Thymus (tissue), 11 donors: ENCODE results near the gene NEUROD2. TPM values are rescaled to one million over a fixed set of nuclear protein-coding genes. Genes with fewer than 3 reads are reported as not detected.

Experiments
- DNase-seq, 9 donors: peaks; one replicate each; pipeline ENCODE4 v3.0.0-alpha.2; 2013; ENCODE audit warnings: low spot score in 9 of 9, low read depth in 6 of 9, missing footprints in 1 of 9
- H3K27ac ChIP-seq, 2 donors: one replicate each; pipeline ENCODE4 v1.5.1; 2013; ENCODE audit warnings: control low read depth in 1 of 2, low read depth in 1 of 2, low read length in 1 of 2, mild to moderate bottlenecking in 1 of 2, moderate library complexity in 1 of 2
- H3K27me3 ChIP-seq, 2 donors: one replicate each; pipeline ENCODE4 v1.5.1; 2013; ENCODE audit warnings: low read length in 1 of 2; ENCODE audit not compliant: control insufficient read depth in 2 of 2, insufficient read depth in 1 of 2
- H3K36me3 ChIP-seq, 2 donors: one replicate each; pipeline ENCODE4 v1.5.1; 2013; ENCODE audit warnings: low read length in 1 of 2, mild to moderate bottlenecking in 1 of 2, moderate library complexity in 1 of 2; ENCODE audit not compliant: control insufficient read depth in 2 of 2, insufficient read depth in 2 of 2
- H3K4me1 ChIP-seq, 2 donors: one replicate each; pipeline ENCODE4 v1.5.1; 2013; ENCODE audit warnings: low read length in 2 of 2; ENCODE audit not compliant: control insufficient read depth in 2 of 2, insufficient read depth in 2 of 2
- H3K4me3 ChIP-seq, 2 donors: one replicate each; pipeline ENCODE4 v1.5.1; 2013; ENCODE audit warnings: low read length in 2 of 2, control low read depth in 1 of 2, mild to moderate bottlenecking in 1 of 2
- H3K9me3 ChIP-seq, 2 donors: one replicate each; pipeline ENCODE4 v1.5.1; 2013; ENCODE audit warnings: low read length in 1 of 2, mild to moderate bottlenecking in 1 of 2; ENCODE audit not compliant: control insufficient read depth in 2 of 2, insufficient read depth in 1 of 2
- WGBS: extraction: QIAGEN DNeasy Blood & Tissue Kit; methylation state at CpG from one replicate; pipeline ENCODE4 v1.1.7; 2013; 5-methylcytosine and 5-hydroxymethylcytosine counted together
- polyA plus RNA-seq: library from polyadenylated mRNA; stranded (reverse); fragments of 200-250 nt; gene quantifications from one replicate; pipeline ENCODE4 v1.2.3, GENCODE V29; 2013
- total RNA-seq: library from RNA; stranded (reverse); fragments of 120-200 nt; gene quantifications from one replicate; pipeline ENCODE4 v1.2.4, GENCODE V29; 2013
- donor health status: healthy.

The NEUROD2 gene
- total and polyA plus RNA-seq, 2 donors, result 0.14 TPM; not detected in 1

- under 1% methylated on average over 69 of the region's 69 CpGs for WGBS
- Histone ChIP-seq H3K36me3 (peaks cover 0 to 3% of the 10 kb centered on the region in 2 donors), H3K4me1 (peaks cover 24 to 75% of the 10 kb centered on the region in 2 donors), H3K4me3 (peak within 1 kb of the TSS; percentile 88 to 92), H3K27ac (peak within 1 kb of the TSS; percentile 76 to 96), H3K9me3 (peaks cover 0 to 2% of the 10 kb centered on the region in 2 donors), H3K27me3 (peaks cover 0 to 2% of the 10 kb centered on the region in 2 donors)
- peak; percentile 65 to 94 (median 80) for DNase-seq
Observed at GRCh38 chr17:39636927-39637736, 29.4 kb upstream of the NEUROD2 start, which contains the start of gene STARD3. STARD3 (plus strand) TSS chr17:39637144; CDS start chr17:39653532, 16,388 bp downstream.

GRCh38 chr17:39636587-39636926 lies 28.8 kb upstream of the NEUROD2 start:
- peaks cover 0 to 3% of the 10 kb centered on the region in 2 donors for H3K36me3 ChIP-seq
- peaks cover 0 to 5% of the 10 kb centered on the region in 2 donors for H3K27me3 ChIP-seq
- DNase-seq, result no peak
- 27% methylated on average over 6 of the region's 6 CpGs for WGBS
- H3K9me3 ChIP-seq, result peaks cover 0 to 2% of the 10 kb centered on the region in 2 donors
- H3K27ac ChIP-seq, result peak overlapping the region; percentile 76 to 89
- peaks cover 27 to 80% of the 10 kb centered on the region in 2 donors for H3K4me1 ChIP-seq
- peak overlapping the region; percentile 88 to 92 for H3K4me3 ChIP-seq

GRCh38 chr17:39635614-39636176 lies 28.0 kb upstream of the NEUROD2 start:
- H3K27me3 ChIP-seq, result peaks cover 0 to 8% of the 10 kb centered on the region in 2 donors
- H3K9me3 ChIP-seq, result peaks cover 0 to 2% of the 10 kb centered on the region in 2 donors
- H3K36me3 ChIP-seq, result peaks cover 0 to 3% of the 10 kb centered on the region in 2 donors
- no peak overlapping the region for H3K4me3 ChIP-seq
- H3K4me1 ChIP-seq, result peaks cover 28 to 81% of the 10 kb centered on the region in 2 donors
- DNase-seq, result no peak
- WGBS, result 95% methylated on average over 8 of the region's 8 CpGs
- no peak overlapping the region for H3K27ac ChIP-seq

GRCh38 chr17:39634384-39634871 lies 26.7 kb upstream of the NEUROD2 start:
- peaks cover 28 to 68% of the 10 kb centered on the region in 2 donors for H3K4me1 ChIP-seq
- no peak overlapping the region for H3K27ac ChIP-seq
- peak in 3 of 9 donors; percentile 26 to 63 (median 49) for DNase-seq
- H3K27me3 ChIP-seq, result peaks cover 0 to 19% of the 10 kb centered on the region in 2 donors
- WGBS, result 53% methylated on average over 2 of the region's 2 CpGs
- peaks cover 0 to 2% of the 10 kb centered on the region in 2 donors for H3K9me3 ChIP-seq
- no peaks in the 10 kb centered on the region for H3K36me3 ChIP-seq
- H3K4me3 ChIP-seq, result no peak overlapping the region

GRCh38 chr17:39633570-39634183 lies 26.0 kb upstream of the NEUROD2 start:
- DNase-seq, result no peak
- H3K36me3 ChIP-seq, result no peaks in the 10 kb centered on the region
- no peak overlapping the region for H3K4me3 ChIP-seq
- H3K27me3 ChIP-seq, result peaks cover 4 to 27% of the 10 kb centered on the region in 2 donors
- WGBS, result 93% methylated on average over 8 of the region's 8 CpGs
- H3K27ac ChIP-seq, result no peak overlapping the region
- peaks cover 0 to 2% of the 10 kb centered on the region in 2 donors for H3K9me3 ChIP-seq
- peaks cover 25 to 60% of the 10 kb centered on the region in 2 donors for H3K4me1 ChIP-seq

GRCh38 chr17:39632153-39632941 lies 24.6 kb upstream of the NEUROD2 start:
- H3K4me1 ChIP-seq, result peaks cover 14 to 49% of the 10 kb centered on the region in 2 donors
- H3K27ac ChIP-seq, result no peak overlapping the region
- peaks cover 0 to 5% of the 10 kb centered on the region in 2 donors for H3K9me3 ChIP-seq
- no peak overlapping the region for H3K4me3 ChIP-seq
- no peaks in the 10 kb centered on the region for H3K36me3 ChIP-seq
- WGBS, result 48% methylated on average over 13 of the region's 13 CpGs
- peak in 4 of 9 donors; percentile 32 to 74 (median 48) for DNase-seq
- H3K27me3 ChIP-seq, result peaks cover 13 to 40% of the 10 kb centered on the region in 2 donors

GRCh38 chr17:39631403-39631802 lies 23.7 kb upstream of the NEUROD2 start:
- peaks cover 0 to 8% of the 10 kb centered on the region in 2 donors for H3K9me3 ChIP-seq
- DNase-seq, result no peak
- no peak overlapping the region for H3K27ac ChIP-seq
- peaks cover 11 to 50% of the 10 kb centered on the region in 2 donors for H3K4me1 ChIP-seq
- WGBS, result 38% methylated on average over 6 of the region's 6 CpGs
- H3K4me3 ChIP-seq, result no peak overlapping the region
- peaks cover 21 to 49% of the 10 kb centered on the region in 2 donors for H3K27me3 ChIP-seq
- no peaks in the 10 kb centered on the region for H3K36me3 ChIP-seq

- no peak overlapping the region for H3K27ac ChIP-seq
- 96% methylated on average over 12 of the region's 12 CpGs for WGBS
- DNase-seq, result no peak
Observed at GRCh38 chr17:39629898-39630297, 22.2 kb upstream of the NEUROD2 start.

More at GRCh38 chr17:39629898-39630297, 22.2 kb upstream of the NEUROD2 start:
- Histone ChIP-seq H3K4me3 (no peak overlapping the region), H3K9me3 (peaks cover 0 to 9% of the 10 kb centered on the region in 2 donors), H3K36me3 (no peaks in the 10 kb centered on the region), H3K27me3 (peaks cover 26 to 65% of the 10 kb centered on the region in 2 donors), H3K4me1 (peaks cover 8 to 52% of the 10 kb centered on the region in 2 donors)
